ENCODE results near the gene MEI1.
A peak's percentile ranks its signal among the peaks of the same experiment; 100 is the strongest.
"Not testable (repeated sequence)": the region's sequence is repeated elsewhere in the genome, so short reads cannot be mapped to it uniquely, and the experiment has no call there.

Gene MEI1

GRCh38 chr22:41833369-41834004 lies 134.2 kb downstream of the MEI1 start:
- in situ Hi-C loops (cut with MboI; ENCODE audit: low sequenced_read_pairs, unreplicated experiment) = no loop called here

GRCh38 chr22:41834005-41834944 lies 135.0 kb downstream of the MEI1 start:
- DNase-seq (ENCODE audit: low spot score) = no peak
- no peak for TF ChIP-seq CTCF (IDR thresholded peaks at IDR 0.05; ENCODE audit: borderline replicate concordance, control extremely low read depth, extremely low read depth, insufficient read depth, missing control alignments)
- in situ Hi-C loops (cut with MboI; ENCODE audit: low sequenced_read_pairs, unreplicated experiment) = no loop called here

More at GRCh38 chr22:41833369-41834004, 134.2 kb downstream of the MEI1 start:
- TF ChIP-seq CTCF (IDR thresholded peaks at IDR 0.05; ENCODE audit: borderline replicate concordance, control extremely low read depth, extremely low read depth, insufficient read depth, missing control alignments) = no peak
- DNase-seq (ENCODE audit: low spot score) = peak; percentile 62

- in situ Hi-C loops (cut with MboI; ENCODE audit: low sequenced_read_pairs, unreplicated experiment); DNase-seq (ENCODE audit: low spot score): not testable (repeated sequence)
Measured at GRCh38 chr22:41835462-41835861, 136.2 kb downstream of the MEI1 start.

- DNase-seq (ENCODE audit: low spot score) = no peak
- in situ Hi-C loops (cut with MboI; ENCODE audit: low sequenced_read_pairs, unreplicated experiment) = no loop called here
- TF ChIP-seq CTCF (IDR thresholded peaks at IDR 0.05; ENCODE audit: borderline replicate concordance, control extremely low read depth, extremely low read depth, insufficient read depth, missing control alignments) = no peak
Measured at GRCh38 chr22:41836551-41836950, 137.2 kb downstream of the MEI1 start.

- in situ Hi-C loops (cut with MboI; ENCODE audit: low sequenced_read_pairs, unreplicated experiment) = no loop called here
- no peak for TF ChIP-seq CTCF (IDR thresholded peaks at IDR 0.05; ENCODE audit: borderline replicate concordance, control extremely low read depth, extremely low read depth, insufficient read depth, missing control alignments)
- DNase-seq (ENCODE audit: low spot score) = no peak
Measured at GRCh38 chr22:41838842-41839618, 139.7 kb downstream of the MEI1 start.

- in situ Hi-C loops (cut with MboI; ENCODE audit: low sequenced_read_pairs, unreplicated experiment) = no loop called here
- no peak for DNase-seq (ENCODE audit: low spot score)
- TF ChIP-seq CTCF (IDR thresholded peaks at IDR 0.05; ENCODE audit: borderline replicate concordance, control extremely low read depth, extremely low read depth, insufficient read depth, missing control alignments) = no peak
Measured at GRCh38 chr22:41840216-41840615, 140.9 kb downstream of the MEI1 start.

Data from GM13976 (cell line).